Panc1 (cell line): ENCODE data around the gene SMIM8. TPM values are rescaled to one million over a fixed set of nuclear protein-coding genes. Genes with fewer than 3 reads are reported as not detected.

Experiments used
- ATAC-seq: fragments of 200-7000 bp; cut with Tn5 transposase; 2 replicates; pipeline ENCODE4 v1.9.1; 2020; ENCODE audit warnings: mild to moderate bottlenecking, moderate library complexity
- BruUV-seq: library from RNA; stranded (reverse); fragments of 400-500 nt; replicated peaks from 2 replicates; lab custom pipeline; 2021; lab: Mats Ljungman, UMichigan
- CTCF ChIA-PET: fragments of 300-600 bp; sonication (Branson Sonifier 250); formaldehyde crosslinking; loops from one replicate; lab custom pipeline; 2022; ENCODE audit warnings: antibody characterized with exemption; lab: Charles Lee
- POLR2A ChIA-PET: fragments of 300-600 bp; sonication (Branson Sonifier 250); formaldehyde crosslinking; loops from one replicate; lab custom pipeline; 2022; ENCODE audit warnings: antibody characterized with exemption; lab: Charles Lee
- DNase-seq: peaks from one replicate; pipeline ENCODE4 v3.0.0-alpha.2; 2010; ENCODE audit warnings: low read depth, low spot score
- H3K27ac ChIP-seq: 2 replicates; pipeline ENCODE4 v1.5.1; 2011; ENCODE audit warnings: mild to moderate bottlenecking, low read length, inconsistent platforms
- H3K27me3 ChIP-seq: fragments of 200-500 bp; sonication (Bioruptor generic); 2 replicates; pipeline ENCODE4 v1.6.0; 2014; ENCODE audit warnings: low read length, inconsistent platforms; ENCODE audit not compliant: control insufficient read depth, insufficient read depth
- H3K36me3 ChIP-seq: fragments of 200-500 bp; sonication (Bioruptor generic); 2 replicates; pipeline ENCODE4 v1.5.1; 2014; ENCODE audit warnings: inconsistent platforms, mild to moderate bottlenecking, low read length, moderate library complexity; ENCODE audit not compliant: control insufficient read depth, insufficient read depth
- H3K4me1 ChIP-seq: 2 replicates; pipeline ENCODE4 v1.5.1; 2011; ENCODE audit warnings: inconsistent platforms, mild to moderate bottlenecking, low read length, moderate library complexity; ENCODE audit not compliant: control insufficient read depth, insufficient read depth
- H3K4me3 ChIP-seq, 2 experiments: 2 replicates each; pipeline ENCODE4 v1.5.1; 2011 to 2012; ENCODE audit warnings: low read depth in 2 of 2, low read length in 2 of 2, mild to moderate bottlenecking in 2 of 2, inconsistent platforms in 1 of 2, moderate library complexity in 1 of 2
- H3K9me3 ChIP-seq: fragments of 200-500 bp; sonication (Bioruptor generic); 2 replicates; pipeline ENCODE4 v1.5.1; 2014; ENCODE audit warnings: low read depth, mild to moderate bottlenecking, inconsistent platforms, low read length, moderate library complexity; ENCODE audit not compliant: control insufficient read depth, insufficient read depth
- CTCF ChIP-seq: fragments of 450-650 bp; IDR thresholded peaks from 2 replicates; pipeline ENCODE4 v1.5.1; 2017; ENCODE audit warnings: mild to moderate bottlenecking
- POLR2AphosphoS5 ChIP-seq: IDR thresholded peaks from 2 replicates; pipeline ENCODE4 v1.6.1; 2012; ENCODE audit warnings: mild to moderate bottlenecking, low read depth, low read length, moderate library complexity
- REST ChIP-seq, 2 experiments: IDR thresholded peaks; 2 replicates each; pipeline ENCODE4 v1.6.1; 2011 to 2012; ENCODE audit warnings: low read depth in 2 of 2, control low read depth in 1 of 2, low read length in 1 of 2, mild to moderate bottlenecking in 1 of 2, moderate library complexity in 1 of 2; ENCODE audit not compliant: insufficient read depth in 1 of 2
- SIN3A ChIP-seq: IDR thresholded peaks from 2 replicates; pipeline ENCODE4 v1.6.1; 2012; ENCODE audit warnings: low read depth, mild to moderate bottlenecking, low read length, moderate library complexity, borderline replicate concordance; ENCODE audit not compliant: insufficient read depth
- TCF7L2 ChIP-seq: IDR thresholded peaks from 2 replicates; pipeline ENCODE4 v1.6.1; 2011; ENCODE audit warnings: mild to moderate bottlenecking, low read depth, low read length, inconsistent platforms
- in situ Hi-C: cut with HindIII; loops from 2 replicates; pipeline ENCODE4 v1.10.0; 2016; ENCODE audit warnings: low sequenced_read_pairs, low pct_unique_long_range_greater_than_20kb
- intact Hi-C: fragments of 100-400 bp; cut with micrococcal nuclease; formaldehyde crosslinking; loops from one replicate; pipeline ENCODE4 v1.10.0; 2022; ENCODE audit not compliant: unreplicated experiment
- total RNA-seq: library from RNA; stranded (reverse); gene quantifications from one replicate; pipeline ENCODE4 v1.2.1, GENCODE V29; 2021; ENCODE audit not compliant: unreplicated experiment

Gene SMIM8
- total RNA-seq, 1 experiment from 2014 or later: 6.7 TPM

- no peak overlapping the region for H3K27ac ChIP-seq
- no peaks in the 10 kb centered on the region for H3K27me3 ChIP-seq
- no peak for TF ChIP-seq CTCF
- no peak for TF ChIP-seq REST (IDR thresholded peaks at IDR 0.05; ENCODE audit: insufficient read depth in 1 of 2, low read depth in 2 of 2, low read length in 1 of 2)
- TF ChIP-seq SIN3A: no peak
- no peak for TF ChIP-seq POLR2AphosphoS5
- TF ChIP-seq TCF7L2: no peak
- no peaks in the 10 kb centered on the region for H3K4me1 ChIP-seq
- intact Hi-C loops: no loop called here
- H3K4me3 ChIP-seq: no peak overlapping the region
- ATAC-seq (no peak), DNase-seq (no peak)
- no peaks in the 10 kb centered on the region for H3K9me3 ChIP-seq
- no peaks in the 10 kb centered on the region; the same call in 1 of the 2 replicates for H3K36me3 ChIP-seq
- ChIA-PET POLR2A (no interaction called here), CTCF (no interaction called here)
- in situ Hi-C loops: no loop called here
- no TSS peak for BruUV-seq
These were observed 62.1 kb downstream of the SMIM8 start for GRCh38 chr6:87384449-87384848.

- ATAC-seq (peak; percentile 84), DNase-seq (no peak)
- Histone ChIP-seq H3K27me3 (no peaks in the 10 kb centered on the region), H3K27ac (no peak overlapping the region), H3K36me3 (no peaks in the 10 kb centered on the region), H3K4me3 (no peak overlapping the region), H3K9me3 (no peaks in the 10 kb centered on the region), H3K4me1 (no peaks in the 10 kb centered on the region)
- BruUV-seq: no TSS peak
- in situ Hi-C loops: no loop called here
- intact Hi-C loops: loop anchor here (5.0 kb wide), 3 partner anchors 114 to 324 kb away; no protein-coding TSS in a partner anchor
- TF ChIP-seq SIN3A (no peak), CTCF (peak; percentile 75)
- ChIA-PET CTCF (no interaction called here), POLR2A (interaction anchor here (0.6 kb wide), 1 partner anchor 103 kb away, joined by 14 read pairs; no protein-coding TSS in a partner anchor)
These were observed 68.9 kb downstream of the SMIM8 start for GRCh38 chr6:87391334-87391733.

Other genes starting within 250 kb of the SMIM8 start
- not detected for gene CGA, start 227.5 kb upstream of the SMIM8 start, total RNA-seq
- 38.2 TPM for gene ZNF292, start 167.0 kb upstream of the SMIM8 start, total RNA-seq
- 0.21 TPM for gene GJB7, start 6.7 kb downstream of the SMIM8 start, total RNA-seq
- gene C6orf163, start 22.2 kb downstream of the SMIM8 start, total RNA-seq: 1.3 TPM
- 2.4 TPM for gene CFAP206, start 85.4 kb downstream of the SMIM8 start, total RNA-seq
- 14.9 TPM for gene SLC35A1, start 150.4 kb downstream of the SMIM8 start, total RNA-seq